ENCODE measurements around the gene FOXJ1.

Gene FOXJ1

GRCh38 chr17:76115138-76115754 is 25.8 kb downstream of the FOXJ1 start:
- Histone ChIP-seq H2BK5ac (ENCODE audit: low read depth, low read length, poor library complexity) (no peak overlapping the region), H3K4me3 (ENCODE audit: low read depth, low read length) (no peak overlapping the region), H2BK120ac (ENCODE audit: insufficient read depth, low read length, poor library complexity) (no peak overlapping the region), H3K27ac (ENCODE audit: low read depth, low read length) (no peak overlapping the region), H2BK12ac (ENCODE audit: low read length) (no peak overlapping the region), H3K14ac (ENCODE audit: low read length) (no peak overlapping the region), H2AFZ (ENCODE audit: insufficient read depth, low read length, poor library complexity) (no peak overlapping the region), H4K12ac (ENCODE audit: low read depth, low read length) (no peak overlapping the region), H3K36me3 (ENCODE audit: control insufficient read depth in 1 of 2, insufficient read depth in 2 of 2, low read length in 2 of 2) (no peaks in the 10 kb centered on the region), H3K18ac (ENCODE audit: low read length) (no peak overlapping the region), H3K4me2 (ENCODE audit: low read length) (no peak overlapping the region), H4K8ac (ENCODE audit: low read depth, low read length) (no peak overlapping the region), H3K4ac (ENCODE audit: low read depth, low read length) (no peak overlapping the region), H3K9ac (ENCODE audit: low read length) (no peak overlapping the region), H3K79me1 (ENCODE audit: low read length) (no peaks in the 10 kb centered on the region), H3K23ac (ENCODE audit: low read length) (no peak overlapping the region), H3K79me2 (ENCODE audit: control insufficient read depth, insufficient read depth, low read length, poor library complexity) (no peaks in the 10 kb centered on the region), H3K4me1 (ENCODE audit: control insufficient read depth in 1 of 2, insufficient read depth in 2 of 2, low read length in 2 of 2) (no peaks in the 10 kb centered on the region), H2AK5ac (ENCODE audit: low read length) (no peak overlapping the region), H3K27me3 (ENCODE audit: insufficient read depth, low read length) (no peaks in the 10 kb centered on the region), H3K9me3 (ENCODE audit: insufficient read depth, low read depth, low read length) (peaks cover 2% of the 10 kb centered on the region), H4K91ac (ENCODE audit: low read depth, low read length) (no peak overlapping the region)
- DNase-seq, result no peak
- no CpG with 5 or more reads among the region's 7 CpGs for WGBS (ENCODE audit: extremely low coverage, insufficient coverage, insufficient read length)

GRCh38 chr17:76111956-76112355 is 29.1 kb downstream of the FOXJ1 start:
- Histone ChIP-seq H3K14ac (ENCODE audit: low read length) (no peak overlapping the region), H3K18ac (ENCODE audit: low read length) (no peak overlapping the region), H3K9ac (ENCODE audit: low read length) (no peak overlapping the region), H4K8ac (ENCODE audit: low read depth, low read length) (no peak overlapping the region), H3K9me3 (ENCODE audit: insufficient read depth, low read depth, low read length) (no peaks in the 10 kb centered on the region), H3K4me1 (ENCODE audit: control insufficient read depth in 1 of 2, insufficient read depth in 2 of 2, low read length in 2 of 2) (no peaks in the 10 kb centered on the region), H2BK12ac (ENCODE audit: low read length) (no peak overlapping the region), H3K4me3 (ENCODE audit: low read depth, low read length) (no peak overlapping the region), H3K4ac (ENCODE audit: low read depth, low read length) (no peak overlapping the region), H4K91ac (ENCODE audit: low read depth, low read length) (no peak overlapping the region), H4K12ac (ENCODE audit: low read depth, low read length) (no peak overlapping the region), H3K27ac (ENCODE audit: low read depth, low read length) (no peak overlapping the region), H3K79me1 (ENCODE audit: low read length) (no peaks in the 10 kb centered on the region), H3K27me3 (ENCODE audit: insufficient read depth, low read length) (no peaks in the 10 kb centered on the region), H2BK120ac (ENCODE audit: insufficient read depth, low read length, poor library complexity) (no peak overlapping the region), H2BK5ac (ENCODE audit: low read depth, low read length, poor library complexity) (no peak overlapping the region), H3K36me3 (ENCODE audit: control insufficient read depth in 1 of 2, insufficient read depth in 2 of 2, low read length in 2 of 2) (no peaks in the 10 kb centered on the region), H3K4me2 (ENCODE audit: low read length) (no peak overlapping the region), H3K79me2 (ENCODE audit: control insufficient read depth, insufficient read depth, low read length, poor library complexity) (no peaks in the 10 kb centered on the region), H3K23ac (ENCODE audit: low read length) (no peak overlapping the region), H2AFZ (ENCODE audit: insufficient read depth, low read length, poor library complexity) (no peak overlapping the region), H2AK5ac (ENCODE audit: low read length) (no peak overlapping the region)
- WGBS (ENCODE audit: extremely low coverage, insufficient coverage, insufficient read length), result no CpG with 5 or more reads among the region's 2 CpGs
- no peak for DNase-seq

DNA sequence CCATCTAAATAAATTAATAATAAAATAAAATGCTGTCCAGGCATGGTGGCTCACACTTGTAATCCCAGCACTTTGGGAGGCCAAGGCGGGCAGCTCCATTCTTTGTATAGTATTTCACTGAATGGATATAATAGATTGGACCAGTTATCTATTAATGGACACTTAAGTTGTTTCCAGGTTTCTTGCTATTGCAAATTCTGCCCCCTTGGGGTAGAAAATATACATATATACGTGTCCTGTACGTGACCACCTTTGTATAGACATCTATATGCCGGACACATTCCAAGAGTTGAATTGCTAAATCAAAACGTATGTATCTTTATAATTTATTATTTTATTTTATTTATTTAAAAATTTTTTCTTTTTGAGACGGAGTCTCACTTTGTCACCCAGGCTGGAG is 33.5 kb downstream of the FOXJ1 start:
- Histone ChIP-seq H2AK5ac (ENCODE audit: low read length) (no peak overlapping the region), H2BK120ac (ENCODE audit: insufficient read depth, low read length, poor library complexity) (no peak overlapping the region), H3K27me3 (ENCODE audit: insufficient read depth, low read length) (no peaks in the 10 kb centered on the region), H4K8ac (ENCODE audit: low read depth, low read length) (no peak overlapping the region), H2BK5ac (ENCODE audit: low read depth, low read length, poor library complexity) (no peak overlapping the region), H2BK12ac (ENCODE audit: low read length) (no peak overlapping the region), H3K14ac (ENCODE audit: low read length) (no peak overlapping the region), H3K4me2 (ENCODE audit: low read length) (no peak overlapping the region), H3K27ac (ENCODE audit: low read depth, low read length) (no peak overlapping the region), H2AFZ (ENCODE audit: insufficient read depth, low read length, poor library complexity) (no peak overlapping the region), H4K12ac (ENCODE audit: low read depth, low read length) (no peak overlapping the region), H3K23ac (ENCODE audit: low read length) (no peak overlapping the region), H3K36me3 (ENCODE audit: control insufficient read depth in 1 of 2, insufficient read depth in 2 of 2, low read length in 2 of 2) (no peaks in the 10 kb centered on the region), H3K9me3 (ENCODE audit: insufficient read depth, low read depth, low read length) (no peaks in the 10 kb centered on the region), H3K18ac (ENCODE audit: low read length) (no peak overlapping the region), H4K91ac (ENCODE audit: low read depth, low read length) (no peak overlapping the region), H3K9ac (ENCODE audit: low read length) (no peak overlapping the region), H3K79me1 (ENCODE audit: low read length) (peaks cover 11% of the 10 kb centered on the region), H3K4me3 (ENCODE audit: low read depth, low read length) (no peak overlapping the region), H3K79me2 (ENCODE audit: control insufficient read depth, insufficient read depth, low read length, poor library complexity) (peaks cover 6% of the 10 kb centered on the region), H3K4ac (ENCODE audit: low read depth, low read length) (no peak overlapping the region), H3K4me1 (ENCODE audit: control insufficient read depth in 1 of 2, insufficient read depth in 2 of 2, low read length in 2 of 2) (peaks cover 10% of the 10 kb centered on the region in 2 experiments)
- DNase-seq, result peak in 1 of 2 donors; percentile 40
- no CpG with 5 or more reads among the region's 6 CpGs for WGBS (ENCODE audit: extremely low coverage, insufficient coverage, insufficient read length)

DNA sequence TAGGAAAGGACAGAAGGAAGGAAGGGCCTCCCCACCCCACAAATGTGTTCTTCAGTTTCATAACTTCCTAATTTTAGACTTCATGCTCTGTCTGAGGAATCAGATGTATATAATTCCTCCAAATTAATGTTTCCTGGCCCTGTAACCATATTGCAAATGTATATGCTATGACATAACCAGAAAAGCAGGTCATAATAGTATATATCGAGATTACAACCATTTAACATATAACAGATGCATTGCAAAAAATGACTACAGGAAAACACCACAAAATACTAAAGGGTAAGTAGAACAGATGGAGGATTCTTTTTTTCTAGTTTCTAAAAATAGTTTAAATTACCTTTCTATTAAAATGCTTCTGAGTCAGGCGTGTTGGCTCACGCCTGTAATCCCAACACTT is 34.3 kb downstream of the FOXJ1 start:
- no peak overlapping the region for H2AK5ac ChIP-seq (ENCODE audit: low read length)
- H4K8ac ChIP-seq (ENCODE audit: low read depth, low read length), result no peak overlapping the region
- H3K27ac ChIP-seq (ENCODE audit: low read depth, low read length), result no peak overlapping the region
- H3K36me3 ChIP-seq (ENCODE audit: control insufficient read depth in 1 of 2, insufficient read depth in 2 of 2, low read length in 2 of 2), result peaks cover under 1 to 5% of the 10 kb centered on the region in 2 experiments
- H3K18ac ChIP-seq (ENCODE audit: low read length), result no peak overlapping the region
- no peak overlapping the region for H2AFZ ChIP-seq (ENCODE audit: insufficient read depth, low read length, poor library complexity)
- no peak overlapping the region for H3K23ac ChIP-seq (ENCODE audit: low read length)
- DNase-seq, result no peak
- H4K12ac ChIP-seq (ENCODE audit: low read depth, low read length), result no peak overlapping the region
- H3K14ac ChIP-seq (ENCODE audit: low read length), result no peak overlapping the region
- no peak overlapping the region for H3K4me3 ChIP-seq (ENCODE audit: low read depth, low read length)
- peaks cover 11% of the 10 kb centered on the region for H3K79me1 ChIP-seq (ENCODE audit: low read length)
- H3K4me2 ChIP-seq (ENCODE audit: low read length), result no peak overlapping the region
- H3K4ac ChIP-seq (ENCODE audit: low read depth, low read length), result no peak overlapping the region
- WGBS (ENCODE audit: extremely low coverage, insufficient coverage, insufficient read length), result no CpG with 5 or more reads among the region's 3 CpGs
- H2BK12ac ChIP-seq (ENCODE audit: low read length), result no peak overlapping the region
- H2BK5ac ChIP-seq (ENCODE audit: low read depth, low read length, poor library complexity), result no peak overlapping the region
- no peaks in the 10 kb centered on the region for H3K9me3 ChIP-seq (ENCODE audit: insufficient read depth, low read depth, low read length)
- H2BK120ac ChIP-seq (ENCODE audit: insufficient read depth, low read length, poor library complexity), result no peak overlapping the region
- H3K9ac ChIP-seq (ENCODE audit: low read length), result no peak overlapping the region
- H3K4me1 ChIP-seq (ENCODE audit: control insufficient read depth in 1 of 2, insufficient read depth in 2 of 2, low read length in 2 of 2), result peaks cover 10 to 13% of the 10 kb centered on the region in 2 experiments
- peaks cover 6% of the 10 kb centered on the region for H3K79me2 ChIP-seq (ENCODE audit: control insufficient read depth, insufficient read depth, low read length, poor library complexity)
- H4K91ac ChIP-seq (ENCODE audit: low read depth, low read length), result no peak overlapping the region
- H3K27me3 ChIP-seq (ENCODE audit: insufficient read depth, low read length), result no peaks in the 10 kb centered on the region
